PC-3 (cell line): ENCODE measurements around the gene NFKBIA. TPM values are rescaled to one million over a fixed set of nuclear protein-coding genes. Genes with fewer than 3 reads are reported as not detected.

Experiments used
- ATAC-seq: fragments of 200-7000 bp; cut with Tn5 transposase; 2 replicates; pipeline ENCODE4 v1.9.1; 2020; ENCODE audit warnings: mild to moderate bottlenecking, moderate library complexity
- BruUV-seq: library from RNA; stranded (reverse); fragments of 400-500 nt; replicated peaks from 2 replicates; lab custom pipeline; 2021; lab: Mats Ljungman, UMichigan
- CTCF ChIA-PET: fragments of 300-600 bp; sonication (Branson Sonifier 250); formaldehyde crosslinking; loops from one replicate; lab custom pipeline; 2022; ENCODE audit warnings: antibody characterized with exemption; lab: Charles Lee
- POLR2A ChIA-PET: fragments of 300-600 bp; sonication (Branson Sonifier 250); formaldehyde crosslinking; loops from one replicate; lab custom pipeline; 2022; ENCODE audit warnings: antibody characterized with exemption; ENCODE audit not compliant: unreplicated experiment; lab: Charles Lee
- DNase-seq: peaks from one replicate; pipeline ENCODE4 v3.0.0-alpha.2; 2015
- H2AFZ ChIP-seq: fragments of 300-600 bp; sonication (generic); 2 replicates; pipeline ENCODE4 v1.6.0; 2016; ENCODE audit warnings: antibody characterized with exemption, low read length
- H3F3A ChIP-seq: fragments of 300-600 bp; sonication (generic); one replicate; pipeline ENCODE4 v1.6.0; 2017; ENCODE audit warnings: antibody characterized with exemption, low read length, control low read depth, mild to moderate bottlenecking; ENCODE audit not compliant: unreplicated experiment
- H3K27ac ChIP-seq: fragments of 300-600 bp; sonication (generic); 2 replicates; pipeline ENCODE4 v1.5.1; 2016; ENCODE audit warnings: mild to moderate bottlenecking, low read length
- H3K27me3 ChIP-seq: fragments of 300-600 bp; sonication (generic); 2 replicates; pipeline ENCODE4 v1.6.1; 2016; ENCODE audit warnings: low read length, mixed read lengths
- H3K36me3 ChIP-seq: fragments of 300-600 bp; sonication (generic); 2 replicates; pipeline ENCODE4 v1.6.1; 2016; ENCODE audit warnings: low read depth, mixed run types, low read length, mixed read lengths
- H3K4me1 ChIP-seq: fragments of 300-600 bp; sonication (generic); 2 replicates; pipeline ENCODE4 v1.5.1; 2016; ENCODE audit warnings: low read length; ENCODE audit not compliant: insufficient read depth
- H3K4me2 ChIP-seq: fragments of 300-600 bp; sonication (generic); 2 replicates; pipeline ENCODE4 v1.6.0; 2016; ENCODE audit warnings: low read length
- H3K4me3 ChIP-seq: fragments of 300-600 bp; sonication (generic); 2 replicates; pipeline ENCODE4 v1.5.1; 2016; ENCODE audit warnings: mild to moderate bottlenecking, low read length, mixed read lengths
- H3K79me2 ChIP-seq: fragments of 300-600 bp; sonication (generic); 2 replicates; pipeline ENCODE4 v1.6.1; 2017; ENCODE audit warnings: low read length, mixed read lengths
- H3K9ac ChIP-seq: fragments of 300-600 bp; sonication (generic); 2 replicates; pipeline ENCODE4 v1.6.0; 2016; ENCODE audit warnings: mild to moderate bottlenecking, low read length
- H3K9me2 ChIP-seq: fragments of 300-600 bp; sonication (generic); replicated peaks from 2 replicates; pipeline ENCODE4 v1.6.1; 2016; ENCODE audit warnings: mixed run types, low read length, mixed read lengths
- H3K9me3 ChIP-seq: fragments of 300-600 bp; sonication (generic); 2 replicates; pipeline ENCODE4 v1.6.1; 2016; ENCODE audit warnings: low read length, mixed read lengths
- H4K20me1 ChIP-seq: fragments of 300-600 bp; sonication (generic); 2 replicates; pipeline ENCODE4 v1.6.1; 2016; ENCODE audit warnings: low read length, mixed read lengths
- CTCF ChIP-seq: fragments of 300-600 bp; sonication (generic); conservative IDR thresholded peaks from 2 replicates; pipeline ENCODE4 v1.5.1; 2017; ENCODE audit warnings: antibody characterized with exemption, low read depth, mild to moderate bottlenecking, low read length
- EZH2 ChIP-seq: fragments of 300-600 bp; sonication (generic); IDR thresholded peaks from one replicate; pipeline ENCODE4 v1.6.1; 2017; ENCODE audit warnings: antibody characterized with exemption, mild to moderate bottlenecking, low read length; ENCODE audit not compliant: unreplicated experiment
- EZH2phosphoT487 ChIP-seq: fragments of 300-600 bp; sonication (generic); IDR thresholded peaks from 2 replicates; pipeline ENCODE4 v1.6.1; 2018; ENCODE audit warnings: mild to moderate bottlenecking, antibody characterized with exemption, low read length, borderline replicate concordance
- intact Hi-C: fragments of 100-400 bp; cut with micrococcal nuclease; formaldehyde crosslinking; loops from 2 replicates; pipeline ENCODE4 v1.9.0; 2023
- total RNA-seq: library from RNA; depleted of rRNA; stranded (reverse); fragments of >200 nt; gene quantifications from 2 replicates; pipeline ENCODE4 v1.2.3, GENCODE V29; 2014

NFKBIA gene
- total RNA-seq, 1 experiment from 2014 or later: 226 TPM

GRCh38 chr14:35368583-35369392 is 35.8 kb downstream of the NFKBIA start:
- ChIA-PET POLR2A (interaction anchor here (0.7 to 0.9 kb wide), 2 partner anchors 35 to 77 kb away, joined by 3 to 10 read pairs; partner anchors contain the start of gene PSMA6), CTCF (interaction anchor here (1.5 kb wide), 1 partner anchor 36 kb away, joined by 10 read pairs; the partner anchor contains the start of gene NFKBIA)
- Histone ChIP-seq H3K27ac (no peak overlapping the region), H3F3A (no peaks in the 10 kb centered on the region), H3K4me1 (peaks cover 33% of the 10 kb centered on the region), H3K9ac (no peak overlapping the region), H4K20me1 (no peaks in the 10 kb centered on the region), H3K4me3 (no peak overlapping the region), H3K9me3 (0 out of 2 replicates have a peak, but pooled peaks cover 3% of the 10 kb centered on the region), H3K27me3 (no peaks in the 10 kb centered on the region), H3K79me2 (no peaks in the 10 kb centered on the region), H3K36me3 (0 out of 2 replicates have a peak, but pooled peaks cover 3% of the 10 kb centered on the region), H2AFZ (no peak overlapping the region), H3K9me2 (no peaks in the 10 kb centered on the region), H3K4me2 (peak overlapping the region; percentile 62; the same call in 1 of the 2 replicates)
- ATAC-seq: no peak
- intact Hi-C loops: no loop called here
- DNase-seq: no peak
- TF ChIP-seq EZH2phosphoT487: no peak
- TF ChIP-seq CTCF: no peak
- no peak for TF ChIP-seq EZH2
- no TSS peak for BruUV-seq

- H2AFZ ChIP-seq: no peak overlapping the region
- no peak overlapping the region for H3K4me2 ChIP-seq
These were observed 36.4 kb downstream of the NFKBIA start for GRCh38 chr14:35368139-35368460.

More at GRCh38 chr14:35368139-35368460, 36.4 kb downstream of the NFKBIA start:
- no peaks in the 10 kb centered on the region for H3K9me2 ChIP-seq
- TF ChIP-seq CTCF: no peak
- no peak for TF ChIP-seq EZH2
- TF ChIP-seq EZH2phosphoT487: no peak
- no peak overlapping the region for H3K4me3 ChIP-seq
- H3K9me3 ChIP-seq: 0 out of 2 replicates have a peak, but pooled peaks cover 3% of the 10 kb centered on the region
- ChIA-PET CTCF (no interaction called here), POLR2A (no interaction called here)
- no peaks in the 10 kb centered on the region for H4K20me1 ChIP-seq
- H3K4me1 ChIP-seq: peaks cover 33% of the 10 kb centered on the region
- H3K9ac ChIP-seq: no peak overlapping the region
- intact Hi-C loops: no loop called here
- no TSS peak for BruUV-seq
- no peaks in the 10 kb centered on the region for H3K79me2 ChIP-seq
- ATAC-seq (no peak), DNase-seq (no peak)
- no peaks in the 10 kb centered on the region for H3F3A ChIP-seq
- H3K36me3 ChIP-seq: 0 out of 2 replicates have a peak, but pooled peaks cover 3% of the 10 kb centered on the region
- no peak overlapping the region for H3K27ac ChIP-seq
- H3K27me3 ChIP-seq: no peaks in the 10 kb centered on the region
